ENCODE measurements around the gene ADPRHL1.

ADPRHL1 gene

DNA sequence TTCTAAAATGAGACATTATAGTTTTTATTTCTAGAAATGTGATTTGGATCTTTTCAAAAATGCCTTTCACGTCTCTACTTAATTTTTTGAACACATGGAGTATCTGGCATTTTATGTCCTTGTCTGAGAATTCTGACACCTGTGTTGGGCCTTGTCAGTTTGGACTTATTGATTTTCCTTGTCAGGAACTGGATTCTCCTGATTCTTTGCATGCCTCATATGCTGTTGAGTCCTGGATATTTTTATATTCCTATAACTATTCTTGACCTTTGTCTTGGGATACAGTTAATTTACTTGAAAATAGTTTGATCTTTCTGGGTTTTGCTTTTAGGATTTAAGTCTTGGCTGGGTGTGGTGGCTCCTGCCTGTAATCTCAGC is 10.3 kb downstream of the ADPRHL1 start:
- no peak for TF ChIP-seq EZH2phosphoT487 (IDR thresholded peaks at IDR 0.05; ENCODE audit: borderline replicate concordance, low read length)
- TF ChIP-seq, protein P1, sequence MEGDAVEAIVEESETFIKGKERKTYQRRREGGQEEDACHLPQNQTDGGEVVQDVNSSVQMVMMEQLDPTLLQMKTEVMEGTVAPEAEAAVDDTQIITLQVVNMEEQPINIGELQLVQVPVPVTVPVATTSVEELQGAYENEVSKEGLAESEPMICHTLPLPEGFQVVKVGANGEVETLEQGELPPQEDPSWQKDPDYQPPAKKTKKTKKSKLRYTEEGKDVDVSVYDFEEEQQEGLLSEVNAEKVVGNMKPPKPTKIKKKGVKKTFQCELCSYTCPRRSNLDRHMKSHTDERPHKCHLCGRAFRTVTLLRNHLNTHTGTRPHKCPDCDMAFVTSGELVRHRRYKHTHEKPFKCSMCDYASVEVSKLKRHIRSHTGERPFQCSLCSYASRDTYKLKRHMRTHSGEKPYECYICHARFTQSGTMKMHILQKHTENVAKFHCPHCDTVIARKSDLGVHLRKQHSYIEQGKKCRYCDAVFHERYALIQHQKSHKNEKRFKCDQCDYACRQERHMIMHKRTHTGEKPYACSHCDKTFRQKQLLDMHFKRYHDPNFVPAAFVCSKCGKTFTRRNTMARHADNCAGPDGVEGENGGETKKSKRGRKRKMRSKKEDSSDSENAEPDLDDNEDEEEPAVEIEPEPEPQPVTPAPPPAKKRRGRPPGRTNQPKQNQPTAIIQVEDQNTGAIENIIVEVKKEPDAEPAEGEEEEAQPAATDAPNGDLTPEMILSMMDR (IDR thresholded peaks at IDR 0.05; ENCODE audit: low read depth, low read length, poor library complexity, severe bottlenecking) = no peak
- Histone ChIP-seq H3K79me2 (ENCODE audit: control insufficient read depth, low read length) (peaks cover 8% of the 10 kb centered on the region), H3K4me2 (ENCODE audit: low read length) (no peak overlapping the region), H3K9me2 (replicated peaks; ENCODE audit: control insufficient read depth, low read length) (no peaks in the 10 kb centered on the region), H4K20me1 (ENCODE audit: control insufficient read depth, insufficient read depth, low read depth, low read length) (no peaks in the 10 kb centered on the region), H3K27ac (ENCODE audit: low read depth, low read length) (no peak overlapping the region), H3K4me3 (ENCODE audit: low read length) (no peak overlapping the region), H3K4me1 (ENCODE audit: control insufficient read depth, low read length) (peaks cover 49% of the 10 kb centered on the region), H3K9me3 (ENCODE audit: control insufficient read depth, insufficient read depth, low read length) (no peaks in the 10 kb centered on the region), H3K27me3 (ENCODE audit: control insufficient read depth, low read length) (no peaks in the 10 kb centered on the region), H3F3A (ENCODE audit: control insufficient read depth, insufficient read depth) (peaks cover 36% of the 10 kb centered on the region), H3K36me3 (ENCODE audit: control insufficient read depth, low read length) (peaks cover 22% of the 10 kb centered on the region)

DNA sequence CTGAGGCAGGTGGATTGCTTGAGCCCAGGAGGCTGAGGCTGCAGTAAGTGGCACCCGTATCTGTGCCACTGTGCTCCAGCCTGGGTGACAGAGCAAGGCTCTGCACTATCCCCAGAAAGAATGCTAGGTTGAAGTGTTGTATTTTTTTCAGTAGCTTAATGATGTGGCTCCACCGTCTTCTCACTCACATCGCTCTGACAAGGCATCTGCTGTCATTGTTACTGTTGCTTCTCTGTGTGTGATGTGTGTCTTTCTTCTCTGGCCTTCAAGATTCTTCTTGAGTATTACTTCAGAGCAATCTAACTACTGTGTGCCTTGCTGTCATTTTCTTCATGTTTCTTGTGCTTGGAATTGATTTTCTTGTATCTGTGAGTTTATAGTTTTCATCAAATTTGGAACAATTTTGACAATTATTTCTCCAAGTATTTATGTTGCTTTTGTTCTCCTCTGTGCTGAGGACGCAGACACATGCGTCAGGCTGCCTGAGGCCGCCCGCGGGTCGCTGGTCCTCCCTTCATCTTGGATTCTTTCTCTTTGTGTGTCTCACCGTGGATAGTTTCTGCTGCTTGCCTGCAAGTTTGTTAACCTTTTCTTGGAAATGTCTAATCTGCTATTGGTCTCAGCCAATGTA is 10.8 kb downstream of the ADPRHL1 start:
- no peak for TF ChIP-seq EZH2phosphoT487 (IDR thresholded peaks at IDR 0.05; ENCODE audit: borderline replicate concordance, low read length)
- TF ChIP-seq, protein P1 (IDR thresholded peaks at IDR 0.05; ENCODE audit: low read depth, low read length, poor library complexity, severe bottlenecking) = no peak
- no peaks in the 10 kb centered on the region for H4K20me1 ChIP-seq (ENCODE audit: control insufficient read depth, insufficient read depth, low read depth, low read length)
- H3K9me3 ChIP-seq (ENCODE audit: control insufficient read depth, insufficient read depth, low read length) = no peaks in the 10 kb centered on the region
- H3K27ac ChIP-seq (ENCODE audit: low read depth, low read length) = no peak overlapping the region
- H3K79me2 ChIP-seq (ENCODE audit: control insufficient read depth, low read length) = peaks cover 3% of the 10 kb centered on the region
- no peak overlapping the region for H3K4me2 ChIP-seq (ENCODE audit: low read length)
- H3K27me3 ChIP-seq (ENCODE audit: control insufficient read depth, low read length) = no peaks in the 10 kb centered on the region
- no peak overlapping the region for H3K4me3 ChIP-seq (ENCODE audit: low read length)
- H3F3A ChIP-seq (ENCODE audit: control insufficient read depth, insufficient read depth) = peaks cover 32% of the 10 kb centered on the region
- peaks cover 49% of the 10 kb centered on the region for H3K4me1 ChIP-seq (ENCODE audit: control insufficient read depth, low read length)
- peaks cover 17% of the 10 kb centered on the region for H3K36me3 ChIP-seq (ENCODE audit: control insufficient read depth, low read length)
- no peaks in the 10 kb centered on the region for H3K9me2 ChIP-seq (replicated peaks; ENCODE audit: control insufficient read depth, low read length)

DNA sequence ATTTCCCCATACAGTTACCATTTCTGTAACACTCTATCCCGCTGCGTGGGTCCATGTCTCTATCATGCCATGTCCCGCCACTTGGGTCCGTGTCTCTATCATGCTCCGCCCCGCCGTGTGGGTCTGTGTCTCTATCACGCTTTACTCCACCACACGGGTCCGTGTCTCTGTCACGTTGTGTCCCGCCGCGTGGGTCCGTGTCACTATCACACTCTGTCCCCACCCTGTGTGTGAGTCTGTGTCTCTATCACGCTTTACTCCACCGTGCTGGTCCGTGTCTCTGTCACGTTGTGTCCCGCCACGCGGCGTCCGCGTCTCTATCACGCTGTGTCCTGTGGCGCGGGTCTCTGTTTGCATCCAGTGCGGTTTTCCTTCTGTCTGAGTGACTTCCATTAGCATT is 11.6 kb downstream of the ADPRHL1 start:
- Histone ChIP-seq H3K4me3 (ENCODE audit: low read length) (no peak overlapping the region), H3K27ac (ENCODE audit: low read depth, low read length) (no peak overlapping the region), H3K4me2 (ENCODE audit: low read length) (no peak overlapping the region), H3K36me3 (ENCODE audit: control insufficient read depth, low read length) (peaks cover 9% of the 10 kb centered on the region), H3K9me3 (ENCODE audit: control insufficient read depth, insufficient read depth, low read length) (no peaks in the 10 kb centered on the region), H3K4me1 (ENCODE audit: control insufficient read depth, low read length) (peaks cover 44% of the 10 kb centered on the region), H4K20me1 (ENCODE audit: control insufficient read depth, insufficient read depth, low read depth, low read length) (no peaks in the 10 kb centered on the region), H3F3A (ENCODE audit: control insufficient read depth, insufficient read depth) (peaks cover 31% of the 10 kb centered on the region), H3K9me2 (replicated peaks; ENCODE audit: control insufficient read depth, low read length) (no peaks in the 10 kb centered on the region), H3K79me2 (ENCODE audit: control insufficient read depth, low read length) (no peaks in the 10 kb centered on the region), H3K27me3 (ENCODE audit: control insufficient read depth, low read length) (no peaks in the 10 kb centered on the region)
- TF ChIP-seq, protein P1 (IDR thresholded peaks at IDR 0.05; ENCODE audit: low read depth, low read length, poor library complexity, severe bottlenecking) = no peak
- no peak for TF ChIP-seq EZH2phosphoT487 (IDR thresholded peaks at IDR 0.05; ENCODE audit: borderline replicate concordance, low read length)
